Subcutaneous preadipocyte (primary cell): ENCODE results near the gene ADI1. TPM values are rescaled to one million over a fixed set of nuclear protein-coding genes. Genes with fewer than 3 reads are reported as not detected.

Source experiments
- total RNA-seq: library from RNA; depleted of rRNA; stranded (reverse); fragments of >200 nt; gene quantifications from 2 replicates; pipeline ENCODE4 v1.2.3, GENCODE V29; 2012

The ADI1 gene
- total RNA-seq, result 43.7 and 45.2 TPM in 2 replicates

GRCh38 chr2:3519255-3520205, at the start of gene ADI1:
ADI1 (minus strand) TSS chr2:3519531; CDS start chr2:3519487, 44 bp downstream.

GRCh38 chr2:3558205-3559014, 39.1 kb upstream of the ADI1 start, which contains the start of gene RNASEH1:
RNASEH1 (minus strand) TSS chr2:3558333; CDS start chr2:3558260, 73 bp downstream.

Other genes starting within 250 kb of the ADI1 start
- gene EIPR1, start 141.7 kb downstream of the ADI1 start, total RNA-seq, result 34.2 and 34.5 TPM in 2 replicates
- 66.9 and 80.0 TPM in 2 replicates for gene TRAPPC12, start 139.8 kb downstream of the ADI1 start, total RNA-seq
- gene RNASEH1, start 38.8 kb upstream of the ADI1 start, total RNA-seq, result 26.1 and 38.5 TPM in 2 replicates
- gene RPS7, start 55.7 kb upstream of the ADI1 start, total RNA-seq, result 1,235 and 1,705 TPM in 2 replicates
- gene COLEC11, start 75.6 kb upstream of the ADI1 start, total RNA-seq, result 0.37 and 0.59 TPM in 2 replicates
- gene ALLC, start 138.7 kb upstream of the ADI1 start, total RNA-seq, result not detected in 2 replicates
- gene DCDC2C, start 184.0 kb upstream of the ADI1 start, total RNA-seq, result not detected in 2 replicates